Stimulated activated CD8-positive, alpha-beta memory T cell treated with anti-CD3 and anti-CD28 coated beads, Interleukin-7, amount 100 ng/mL, for 4 hours (primary cell): ENCODE results near the gene C19orf85.
"Not testable (repeated sequence)": the region's sequence is repeated elsewhere in the genome, so short reads cannot be mapped to it uniquely, and the experiment has no call there.

Experiments
- DNase-seq, 2 donors: peaks; one replicate each; pipeline ENCODE4 v3.0.0-alpha.2; 2020; ENCODE audit warnings: low read depth in 2 of 2

Gene C19orf85

GRCh38 chr19:55459551-55459949, 5.0 kb downstream of the C19orf85 start:
- DNase-seq, result no peak

GRCh38 chr19:55457683-55458457, 6.7 kb downstream of the C19orf85 start:
- DNase-seq, result no peak

GRCh38 chr19:55456347-55456746, 8.2 kb downstream of the C19orf85 start:
- DNase-seq, result no peak

- no peak for DNase-seq
Measured at GRCh38 chr19:55455576-55456235, 8.8 kb downstream of the C19orf85 start.

GRCh38 chr19:55454787-55455243, 9.7 kb downstream of the C19orf85 start:
- no peak for DNase-seq

GRCh38 chr19:55453511-55454260, 10.9 kb downstream of the C19orf85 start:
- no peak for DNase-seq

GRCh38 chr19:55452749-55453346, 11.7 kb downstream of the C19orf85 start:
- no peak for DNase-seq

- DNase-seq, result no peak
Measured at GRCh38 chr19:55451965-55452748, 12.4 kb downstream of the C19orf85 start.

- no peak for DNase-seq
Measured at GRCh38 chr19:55451163-55451964, 13.2 kb downstream of the C19orf85 start.

GRCh38 chr19:55449469-55449868, 15.1 kb downstream of the C19orf85 start:
- DNase-seq, result no peak

GRCh38 chr19:55448175-55448490, 16.4 kb downstream of the C19orf85 start:
- DNase-seq, result not testable (repeated sequence)

- DNase-seq, result no peak
Measured at GRCh38 chr19:55447421-55448174, 17.0 kb downstream of the C19orf85 start.

GRCh38 chr19:55446060-55446459, 18.5 kb downstream of the C19orf85 start:
- DNase-seq, result no peak

GRCh38 chr19:55444646-55445045, 19.9 kb downstream of the C19orf85 start:
- DNase-seq, result no peak

- DNase-seq, result no peak
Measured at GRCh38 chr19:55443824-55444480, 20.6 kb downstream of the C19orf85 start.

- no peak for DNase-seq
Measured at GRCh38 chr19:55443045-55443823, 21.3 kb downstream of the C19orf85 start, which contains the start of gene SHISA7. Gene SHISA7 (minus strand): TSS chr19:55443300. CDS start chr19:55442863, 437 bp downstream.

GRCh38 chr19:55442372-55442961, 22.1 kb downstream of the C19orf85 start:
- DNase-seq, result no peak
